Spleen (tissue), 7 donors: ENCODE results near the gene MGRN1.

Source experiments
- POLR2A ChIP-seq, 3 donors: fragments of 450-650 bp; IDR thresholded peaks; one replicate each; pipeline ENCODE4 v1.5.1; 2017; ENCODE audit warnings: antibody characterized with exemption in 3 of 3, mild to moderate bottlenecking in 1 of 3
- TF ChIP-seq, protein P1 (sequence below), 11 experiments: fragments of 200-600 bp in 7 of 11; fragments of 450-650 bp in 4 of 11; sonication (generic) in 4 of 11; IDR thresholded peaks in 8 of 11; conservative IDR thresholded peaks in 3 of 11; 1 replicate in 7 of 11; 2 replicates in 4 of 11; pipeline versions ENCODE4 v1.4.0 to v1.8.0; 2016 to 2021; ENCODE audit warnings: antibody characterized with exemption in 11 of 11, inconsistent platforms in 4 of 11, mild to moderate bottlenecking in 1 of 11
- donor health status: DM: no; HTN: no; CAD: no; lungs with moderate emphysema.
- donor health status: DM: no; HTN: no; CAD: no.
- donor health status: DM: no; HTN: no; CAD: no.

DNA sequence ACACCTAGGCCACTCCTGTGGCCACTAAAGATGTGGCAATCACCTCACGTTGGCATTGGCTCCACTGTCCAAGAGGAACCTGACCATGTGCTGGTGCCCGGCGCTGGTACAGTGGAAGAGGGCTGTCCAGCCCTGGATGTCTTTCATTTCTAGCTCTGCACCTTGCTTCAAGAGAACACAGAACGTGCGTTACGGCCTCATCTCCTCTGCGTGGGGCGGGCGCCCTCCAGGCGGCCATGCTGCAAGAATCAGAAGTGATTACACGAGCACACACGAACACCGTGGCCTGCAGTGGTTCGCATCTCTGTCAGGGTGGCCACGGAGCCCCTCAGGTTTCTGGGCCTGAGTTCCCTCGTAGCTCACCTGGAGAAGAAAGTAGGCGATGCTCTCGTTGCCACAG is 102.0 kb downstream of the MGRN1 start:
- TF ChIP-seq, protein P1, sequence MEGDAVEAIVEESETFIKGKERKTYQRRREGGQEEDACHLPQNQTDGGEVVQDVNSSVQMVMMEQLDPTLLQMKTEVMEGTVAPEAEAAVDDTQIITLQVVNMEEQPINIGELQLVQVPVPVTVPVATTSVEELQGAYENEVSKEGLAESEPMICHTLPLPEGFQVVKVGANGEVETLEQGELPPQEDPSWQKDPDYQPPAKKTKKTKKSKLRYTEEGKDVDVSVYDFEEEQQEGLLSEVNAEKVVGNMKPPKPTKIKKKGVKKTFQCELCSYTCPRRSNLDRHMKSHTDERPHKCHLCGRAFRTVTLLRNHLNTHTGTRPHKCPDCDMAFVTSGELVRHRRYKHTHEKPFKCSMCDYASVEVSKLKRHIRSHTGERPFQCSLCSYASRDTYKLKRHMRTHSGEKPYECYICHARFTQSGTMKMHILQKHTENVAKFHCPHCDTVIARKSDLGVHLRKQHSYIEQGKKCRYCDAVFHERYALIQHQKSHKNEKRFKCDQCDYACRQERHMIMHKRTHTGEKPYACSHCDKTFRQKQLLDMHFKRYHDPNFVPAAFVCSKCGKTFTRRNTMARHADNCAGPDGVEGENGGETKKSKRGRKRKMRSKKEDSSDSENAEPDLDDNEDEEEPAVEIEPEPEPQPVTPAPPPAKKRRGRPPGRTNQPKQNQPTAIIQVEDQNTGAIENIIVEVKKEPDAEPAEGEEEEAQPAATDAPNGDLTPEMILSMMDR (IDR thresholded peaks at IDR 0.05 in 8 of 11, conservative IDR thresholded peaks at IDR 0.05 in 3 of 11), result no peak
- no peak for TF ChIP-seq POLR2A (IDR thresholded peaks at IDR 0.05)
